PFSK-1 (cell line): ENCODE results near the gene GIT2.

Experiments used
- FOXP2 ChIP-seq: optimal IDR thresholded peaks from 2 replicates; pipeline ENCODE3; 2011; ENCODE audit warnings: borderline replicate concordance, control low read depth, inconsistent platforms; ENCODE audit not compliant: insufficient read depth; ENCODE audit errors: extremely low read length, extremely low read depth
- POLR2AphosphoS5 ChIP-seq: IDR thresholded peaks from 2 replicates; pipeline ENCODE4 v1.6.1; 2012; ENCODE audit warnings: low read depth, mild to moderate bottlenecking, control low read depth, low read length, moderate library complexity
- REST ChIP-seq, 2 experiments: IDR thresholded peaks; 2 replicates each; pipeline versions ENCODE4 v1.6.1 to v1.8.0; 2011 to 2012; ENCODE audit warnings: low read depth in 2 of 2, low read length in 2 of 2, control low read depth in 1 of 2, inconsistent platforms in 1 of 2, mild to moderate bottlenecking in 1 of 2, moderate library complexity in 1 of 2; ENCODE audit not compliant: insufficient read depth in 1 of 2
- SIN3A ChIP-seq: IDR thresholded peaks from 2 replicates; pipeline ENCODE4 v1.6.1; 2012; ENCODE audit warnings: mild to moderate bottlenecking, low read length, moderate library complexity, borderline replicate concordance; ENCODE audit not compliant: insufficient read depth
- TAF1 ChIP-seq: IDR thresholded peaks from 2 replicates; pipeline ENCODE4 v1.6.1; 2012; ENCODE audit warnings: low read length, control low read depth, borderline replicate concordance; ENCODE audit not compliant: insufficient read depth

Gene GIT2

GRCh38 chr12:109892165-109892715 is 103.9 kb downstream of the GIT2 start:
- TF ChIP-seq POLR2AphosphoS5 (no peak), TAF1 (no peak), SIN3A (no peak), REST (IDR thresholded peaks at IDR 0.05; ENCODE audit: insufficient read depth in 1 of 2, low read depth in 2 of 2, low read length in 2 of 2) (no peak), FOXP2 (no peak)

GRCh38 chr12:109890620-109891170 is 105.5 kb downstream of the GIT2 start:
- no peak for TF ChIP-seq SIN3A
- no peak for TF ChIP-seq REST (IDR thresholded peaks at IDR 0.05; ENCODE audit: insufficient read depth in 1 of 2, low read depth in 2 of 2, low read length in 2 of 2)

- TF ChIP-seq SIN3A (no peak), TAF1 (no peak), FOXP2 (no peak), POLR2AphosphoS5 (no peak), REST (IDR thresholded peaks at IDR 0.05; ENCODE audit: insufficient read depth in 1 of 2, low read depth in 2 of 2, low read length in 2 of 2) (no peak)
These were observed 107.8 kb downstream of the GIT2 start for GRCh38 chr12:109888179-109889020.

GRCh38 chr12:109885616-109886015 is 110.6 kb downstream of the GIT2 start:
- no peak for TF ChIP-seq SIN3A
- TF ChIP-seq TAF1 = no peak
- no peak for TF ChIP-seq FOXP2
- no peak for TF ChIP-seq POLR2AphosphoS5
- TF ChIP-seq REST (IDR thresholded peaks at IDR 0.05; ENCODE audit: insufficient read depth in 1 of 2, low read depth in 2 of 2, low read length in 2 of 2) = no peak
